MG63 (cell line): Measurements from ENCODE around the gene ERICH2. TPM values are rescaled to one million over a fixed set of nuclear protein-coding genes. Genes with fewer than 3 reads are reported as not detected.

Source experiments
- DNase-seq: peaks from one replicate; pipeline ENCODE4 v3.0.0-alpha.2; 2020
- H3K27me3 ChIP-seq: fragments of 250-450 bp; sonication (Bioruptor Pico); 2 replicates; pipeline ENCODE4 v1.5.1; 2020; ENCODE audit warnings: mild to moderate bottlenecking, moderate library complexity
- H3K36me3 ChIP-seq: fragments of 250-450 bp; sonication (Bioruptor Pico); 2 replicates; pipeline ENCODE4 v1.5.1; 2020; ENCODE audit warnings: mild to moderate bottlenecking, moderate library complexity
- H3K4me3 ChIP-seq: fragments of 250-450 bp; sonication (Bioruptor Pico); 2 replicates; pipeline ENCODE4 v1.5.1; 2020; ENCODE audit warnings: mild to moderate bottlenecking, moderate library complexity
- H3K9me3 ChIP-seq: fragments of 250-450 bp; sonication (Bioruptor Pico); 2 replicates; pipeline ENCODE4 v1.5.1; 2020; ENCODE audit warnings: mild to moderate bottlenecking, moderate library complexity
- total RNA-seq: library from RNA; depleted of rRNA; stranded (reverse); fragments of >200 nt; shearing (Covaris generic); gene quantifications from 2 replicates; pipeline ENCODE4 v1.2.3, GENCODE V29; 2014; ENCODE audit warnings: low replicate concordance

The ERICH2 gene
- total RNA-seq, 1 experiment from 2014 or later = 1.5 TPM

DNA sequence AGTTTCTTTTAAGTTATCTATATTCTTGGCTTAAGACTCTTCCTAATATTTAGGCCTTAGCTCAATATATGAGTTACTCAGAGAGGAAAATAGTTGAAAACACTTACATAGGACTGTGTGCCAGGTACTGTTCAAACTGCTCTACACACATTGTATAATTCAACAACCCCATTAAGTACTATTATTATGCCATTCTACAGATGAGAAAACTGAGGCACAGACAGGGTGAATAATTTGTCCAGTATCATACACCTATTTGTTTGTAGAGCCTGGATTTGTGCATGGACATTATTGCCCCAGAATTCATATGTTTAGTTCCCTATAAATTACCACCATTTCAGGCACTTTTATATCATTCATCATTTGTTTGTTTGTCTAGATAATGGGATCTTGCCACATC, 28.8 kb downstream of the ERICH2 start:
- no peaks in the 10 kb centered on the region for H3K9me3 ChIP-seq
- no peak for DNase-seq

GRCh38 chr2:170806548-170806947, 36.4 kb downstream of the ERICH2 start:
- Histone ChIP-seq H3K36me3 (no peaks in the 10 kb centered on the region), H3K27me3 (0 out of 2 replicates have a peak, but pooled peaks cover 2% of the 10 kb centered on the region), H3K4me3 (no peak overlapping the region), H3K9me3 (no peaks in the 10 kb centered on the region)
- DNase-seq = no peak

More for the DNA sequence above, 28.8 kb downstream of the ERICH2 start:
- Histone ChIP-seq H3K27me3 (0 out of 2 replicates have a peak, but pooled peaks cover 2% of the 10 kb centered on the region), H3K4me3 (no peak overlapping the region), H3K36me3 (no peaks in the 10 kb centered on the region)

GRCh38 chr2:170812710-170813600, 42.8 kb downstream of the ERICH2 start:
- peak; percentile 39 for DNase-seq
- Histone ChIP-seq H3K27me3 (peaks cover 34% of the 10 kb centered on the region), H3K4me3 (no peak overlapping the region), H3K36me3 (no peaks in the 10 kb centered on the region), H3K9me3 (no peaks in the 10 kb centered on the region)

- Histone ChIP-seq H3K27me3 (peaks cover 41% of the 10 kb centered on the region), H3K36me3 (no peaks in the 10 kb centered on the region), H3K9me3 (no peaks in the 10 kb centered on the region), H3K4me3 (no peak overlapping the region)
- DNase-seq = peak; percentile 31
Measured at GRCh38 chr2:170813611-170814532, 43.7 kb downstream of the ERICH2 start.

- Histone ChIP-seq H3K4me3 (no peak overlapping the region), H3K27me3 (peaks cover 44% of the 10 kb centered on the region), H3K9me3 (no peaks in the 10 kb centered on the region), H3K36me3 (no peaks in the 10 kb centered on the region)
- no peak for DNase-seq
Measured at GRCh38 chr2:170814533-170815230, 44.5 kb downstream of the ERICH2 start.

- no peak overlapping the region for H3K4me3 ChIP-seq
- no peak for DNase-seq
- H3K9me3 ChIP-seq = no peaks in the 10 kb centered on the region
- peaks cover 44% of the 10 kb centered on the region for H3K27me3 ChIP-seq
- H3K36me3 ChIP-seq = no peaks in the 10 kb centered on the region
Measured at GRCh38 chr2:170815311-170815710, 45.1 kb downstream of the ERICH2 start.

DNA sequence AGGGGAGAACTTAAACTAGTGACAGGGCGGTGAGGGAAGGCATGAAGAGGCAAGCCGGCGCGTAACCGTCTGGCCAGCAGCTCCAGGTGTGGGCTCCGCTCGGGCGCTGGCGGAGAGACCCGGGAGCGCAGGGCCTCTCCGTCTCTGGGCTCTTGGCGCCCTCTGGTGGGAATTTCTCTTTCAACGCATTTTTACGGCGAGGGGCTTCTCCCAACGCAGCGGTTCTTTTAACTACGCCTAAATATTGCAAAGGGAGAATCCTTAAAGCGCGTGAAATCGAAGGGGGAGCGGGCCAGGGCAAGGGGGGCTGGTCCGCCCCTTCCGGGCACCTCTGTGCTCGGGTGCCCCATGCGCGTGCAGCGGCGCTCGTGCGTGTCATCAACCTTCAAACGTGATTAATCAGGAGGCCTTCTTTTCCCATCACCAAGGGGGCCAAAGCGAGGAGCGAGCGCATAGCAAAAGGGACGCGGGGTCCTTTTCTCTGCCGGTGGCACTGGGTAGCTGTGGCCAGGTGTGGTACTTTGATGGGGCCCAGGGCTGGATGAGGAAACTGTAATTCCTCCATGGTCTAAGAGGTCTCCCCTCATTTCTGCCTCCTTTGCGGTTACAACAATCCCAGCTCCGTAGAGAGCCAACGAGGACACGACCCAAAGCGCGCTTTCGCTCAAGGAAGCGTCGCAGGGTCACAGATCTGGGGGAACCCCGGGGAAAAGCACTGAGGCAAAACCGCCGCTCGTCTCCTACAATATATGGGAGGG, 45.7 kb downstream of the ERICH2 start:
- Histone ChIP-seq H3K4me3 (peak overlapping the region; percentile 49), H3K9me3 (no peaks in the 10 kb centered on the region), H3K36me3 (no peaks in the 10 kb centered on the region), H3K27me3 (peaks cover 44% of the 10 kb centered on the region)
- peak; percentile 59 for DNase-seq

DNA sequence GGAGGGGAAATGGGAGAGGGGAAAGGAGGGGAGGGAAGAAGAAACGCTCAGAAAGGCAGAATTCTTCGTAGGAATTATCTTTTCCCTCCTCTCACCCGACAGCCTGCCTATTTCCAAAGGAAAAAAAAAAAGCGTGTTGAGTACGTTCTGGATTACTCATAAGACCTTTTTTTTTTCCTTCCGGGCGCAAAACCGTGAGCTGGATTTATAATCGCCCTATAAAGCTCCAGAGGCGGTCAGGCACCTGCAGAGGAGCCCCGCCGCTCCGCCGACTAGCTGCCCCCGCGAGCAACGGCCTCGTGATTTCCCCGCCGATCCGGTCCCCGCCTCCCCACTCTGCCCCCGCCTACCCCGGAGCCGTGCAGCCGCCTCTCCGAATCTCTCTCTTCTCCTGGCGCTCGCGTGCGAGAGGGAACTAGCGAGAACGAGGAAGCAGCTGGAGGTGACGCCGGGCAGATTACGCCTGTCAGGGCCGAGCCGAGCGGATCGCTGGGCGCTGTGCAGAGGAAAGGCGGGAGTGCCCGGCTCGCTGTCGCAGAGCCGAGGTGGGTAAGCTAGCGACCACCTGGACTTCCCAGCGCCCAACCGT, 46.4 kb downstream of the ERICH2 start, which contains the start of gene GAD1:
GAD1 (plus strand) TSS at position 384 of the 589 bp plus-strand sequence. CDS start 1,705 bp downstream, outside the sequence.
- Histone ChIP-seq H3K9me3 (no peaks in the 10 kb centered on the region), H3K4me3 (peak within 1 kb of the TSS; percentile 49), H3K27me3 (peaks cover 46% of the 10 kb centered on the region), H3K36me3 (no peaks in the 10 kb centered on the region)
- DNase-seq = peak; percentile 83

GRCh38 chr2:170817093-170818035, 47.2 kb downstream of the ERICH2 start:
- Histone ChIP-seq H3K9me3 (no peaks in the 10 kb centered on the region), H3K36me3 (no peaks in the 10 kb centered on the region), H3K4me3 (peak overlapping the region; percentile 49), H3K27me3 (peaks cover 46% of the 10 kb centered on the region)
- peak; percentile 21 for DNase-seq

- peak; percentile 19 for DNase-seq
- H3K36me3 ChIP-seq = no peaks in the 10 kb centered on the region
- peak overlapping the region; percentile 49 for H3K4me3 ChIP-seq
- peaks cover 42% of the 10 kb centered on the region for H3K27me3 ChIP-seq
- no peaks in the 10 kb centered on the region for H3K9me3 ChIP-seq
Measured at GRCh38 chr2:170818036-170818751, 48.0 kb downstream of the ERICH2 start.

DNA sequence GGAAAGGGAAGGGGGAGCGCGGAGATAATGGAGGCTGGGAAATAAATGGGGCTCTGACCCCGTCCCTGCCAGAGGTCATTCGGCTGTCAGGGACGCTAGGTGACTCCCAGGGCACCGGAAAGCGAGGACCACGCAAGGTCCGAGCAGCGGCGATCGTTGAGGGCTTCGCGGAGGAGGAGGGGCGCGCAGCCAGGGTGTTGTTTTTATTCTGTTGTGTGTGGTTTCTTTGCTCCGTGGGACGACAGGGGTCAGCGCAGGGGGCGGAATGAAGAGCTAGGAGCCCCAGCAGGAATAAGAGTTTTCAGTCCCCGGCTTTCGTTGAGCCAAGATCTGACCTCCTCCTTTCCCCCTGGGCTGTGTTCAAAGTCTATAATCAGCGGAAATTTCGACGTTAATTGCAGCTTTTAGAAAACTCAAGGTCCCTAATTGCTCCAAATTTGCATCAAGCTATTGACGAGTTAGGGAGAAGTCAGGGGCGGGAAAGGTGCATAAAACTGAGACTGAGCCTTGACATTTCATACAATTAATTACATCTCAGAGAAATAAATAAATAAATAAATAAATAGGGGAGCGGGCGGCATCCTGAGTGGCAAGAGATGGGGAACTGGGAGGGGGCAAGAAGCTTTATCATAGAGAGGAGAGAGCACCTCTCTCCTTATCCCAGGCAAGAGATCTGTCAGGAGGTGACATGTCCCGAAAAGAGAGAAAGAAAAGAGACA, 48.7 kb downstream of the ERICH2 start:
- Histone ChIP-seq H3K27me3 (peaks cover 35% of the 10 kb centered on the region), H3K4me3 (peak overlapping the region; percentile 49), H3K9me3 (no peaks in the 10 kb centered on the region), H3K36me3 (no peaks in the 10 kb centered on the region)
- DNase-seq = no peak

- Histone ChIP-seq H3K27me3 (peaks cover 24% of the 10 kb centered on the region), H3K9me3 (no peaks in the 10 kb centered on the region), H3K36me3 (no peaks in the 10 kb centered on the region), H3K4me3 (no peak overlapping the region)
- DNase-seq = no peak
Measured at GRCh38 chr2:170819680-170820664, 49.8 kb downstream of the ERICH2 start.
